Mesothelial cell of epicardium (in vitro differentiated cells): ENCODE measurements around the gene POMC. TPM values are rescaled to one million over a fixed set of nuclear protein-coding genes. Genes with fewer than 3 reads are reported as not detected.
"Not testable (repeated sequence)": the region's sequence is repeated elsewhere in the genome, so short reads cannot be mapped to it uniquely, and the experiment has no call there.

Source experiments
- DNase-seq, 2 experiments: peaks; one replicate each; pipeline ENCODE4 v3.0.0; 2021; ENCODE audit warnings: low spot score in 2 of 2; ENCODE audit not compliant: unreplicated experiment in 2 of 2
- H3K27ac Mint-ChIP-seq: 2 replicates; pipeline ENCODE4 v1.8.0; 2021; ENCODE audit warnings: mixed read lengths
- H3K27me3 Mint-ChIP-seq: 2 replicates; pipeline ENCODE4 v1.8.0; 2021; ENCODE audit warnings: low read depth, mixed read lengths
- H3K36me3 Mint-ChIP-seq: 2 replicates; pipeline ENCODE4 v1.8.0; 2021; ENCODE audit warnings: mixed read lengths
- H3K4me1 Mint-ChIP-seq: 2 replicates; pipeline ENCODE4 v1.8.0; 2021; ENCODE audit warnings: mixed read lengths
- H3K4me3 Mint-ChIP-seq: 2 replicates; pipeline ENCODE4 v1.8.0; 2021; ENCODE audit warnings: mild to moderate bottlenecking, moderate library complexity, mixed read lengths
- H3K9me3 Mint-ChIP-seq: 2 replicates; pipeline ENCODE4 v1.8.0; 2021; ENCODE audit warnings: mixed read lengths
- total RNA-seq: library from RNA; stranded (reverse); gene quantifications from 3 replicates; pipeline ENCODE4 v1.2.1, GENCODE V29; 2021
- TF ChIP-seq, protein P1 (sequence below): fragments of 200-600 bp; sonication (generic); IDR thresholded peaks from one replicate; pipeline ENCODE4 v1.5.0; 2021; ENCODE audit warnings: antibody characterized with exemption; ENCODE audit not compliant: unreplicated experiment

Gene POMC
- total RNA-seq, 1 donor from 2014 or later = not detected

DNA sequence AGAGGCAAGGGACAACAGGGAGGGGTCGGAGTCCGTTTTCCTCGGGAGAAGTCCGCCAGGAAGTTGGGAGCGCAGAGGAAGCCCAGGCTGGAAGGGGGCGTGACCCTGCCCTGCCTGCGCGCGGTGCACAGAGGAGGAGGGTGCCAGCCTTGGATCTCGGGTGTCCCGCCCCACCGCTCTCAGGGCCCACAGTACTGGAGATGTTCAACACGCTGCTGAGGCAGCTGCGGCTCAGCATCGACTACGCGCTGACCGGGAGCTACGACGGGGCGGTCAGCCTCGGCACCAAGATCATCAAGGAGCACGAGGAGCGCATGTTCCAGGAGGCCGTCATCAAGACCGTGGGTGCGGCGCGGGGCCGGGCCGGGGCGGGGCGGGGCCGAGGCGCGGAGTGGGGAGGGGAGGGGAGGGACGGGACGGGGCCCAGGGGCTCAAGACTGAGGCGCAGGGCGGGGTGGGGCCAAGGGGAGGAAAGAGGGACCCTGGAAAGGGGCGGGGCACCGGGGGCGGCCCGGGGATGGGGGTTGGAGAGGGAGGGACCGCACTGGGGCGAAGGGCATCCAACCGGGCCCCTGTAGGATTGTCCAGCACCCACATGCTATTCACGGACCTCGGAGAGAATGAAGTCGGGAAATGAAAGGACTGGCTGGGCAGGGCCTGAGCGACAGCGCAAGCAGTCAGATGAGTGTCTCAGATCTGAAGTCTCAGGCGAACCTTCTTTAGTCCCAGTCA lies 36.6 kb downstream of the POMC start:
- peaks cover 19% of the 10 kb centered on the region for H3K4me1 Mint-ChIP-seq
- H3K4me3 Mint-ChIP-seq = peak overlapping the region; percentile 60
- peak overlapping the region; percentile 87 for H3K27ac Mint-ChIP-seq
- DNase-seq = peak in 1 of 2 experiments; percentile 42
- H3K36me3 Mint-ChIP-seq = peaks cover 8% of the 10 kb centered on the region
- TF ChIP-seq, protein P1, sequence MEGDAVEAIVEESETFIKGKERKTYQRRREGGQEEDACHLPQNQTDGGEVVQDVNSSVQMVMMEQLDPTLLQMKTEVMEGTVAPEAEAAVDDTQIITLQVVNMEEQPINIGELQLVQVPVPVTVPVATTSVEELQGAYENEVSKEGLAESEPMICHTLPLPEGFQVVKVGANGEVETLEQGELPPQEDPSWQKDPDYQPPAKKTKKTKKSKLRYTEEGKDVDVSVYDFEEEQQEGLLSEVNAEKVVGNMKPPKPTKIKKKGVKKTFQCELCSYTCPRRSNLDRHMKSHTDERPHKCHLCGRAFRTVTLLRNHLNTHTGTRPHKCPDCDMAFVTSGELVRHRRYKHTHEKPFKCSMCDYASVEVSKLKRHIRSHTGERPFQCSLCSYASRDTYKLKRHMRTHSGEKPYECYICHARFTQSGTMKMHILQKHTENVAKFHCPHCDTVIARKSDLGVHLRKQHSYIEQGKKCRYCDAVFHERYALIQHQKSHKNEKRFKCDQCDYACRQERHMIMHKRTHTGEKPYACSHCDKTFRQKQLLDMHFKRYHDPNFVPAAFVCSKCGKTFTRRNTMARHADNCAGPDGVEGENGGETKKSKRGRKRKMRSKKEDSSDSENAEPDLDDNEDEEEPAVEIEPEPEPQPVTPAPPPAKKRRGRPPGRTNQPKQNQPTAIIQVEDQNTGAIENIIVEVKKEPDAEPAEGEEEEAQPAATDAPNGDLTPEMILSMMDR = no peak
- H3K9me3 Mint-ChIP-seq = no peaks in the 10 kb centered on the region
- H3K27me3 Mint-ChIP-seq = peaks cover 7% of the 10 kb centered on the region

DNA sequence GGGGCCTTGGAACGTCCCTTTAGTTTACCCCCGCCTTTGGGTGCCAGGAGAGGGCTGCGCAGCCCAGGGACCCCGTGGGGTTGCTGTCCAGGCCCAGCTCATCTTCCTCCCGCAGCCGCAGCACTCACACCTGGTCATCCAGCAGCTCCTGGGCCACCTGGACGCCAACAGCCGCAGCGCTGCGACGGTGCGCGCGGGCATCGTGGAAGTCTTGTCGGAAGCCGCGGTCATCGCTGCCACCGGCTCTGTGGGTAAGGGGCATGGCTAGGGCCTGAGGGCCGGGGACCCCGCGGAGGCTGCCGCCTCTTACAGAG lies 37.2 kb downstream of the POMC start:
- H3K9me3 Mint-ChIP-seq = no peaks in the 10 kb centered on the region
- DNase-seq = no peak
- H3K4me1 Mint-ChIP-seq = peaks cover 19% of the 10 kb centered on the region
- TF ChIP-seq, protein P1 = no peak
- peaks cover 7% of the 10 kb centered on the region for H3K27me3 Mint-ChIP-seq
- H3K27ac Mint-ChIP-seq = no peak overlapping the region
- peak overlapping the region; percentile 60 for H3K4me3 Mint-ChIP-seq
- H3K36me3 Mint-ChIP-seq = peaks cover 8% of the 10 kb centered on the region

DNA sequence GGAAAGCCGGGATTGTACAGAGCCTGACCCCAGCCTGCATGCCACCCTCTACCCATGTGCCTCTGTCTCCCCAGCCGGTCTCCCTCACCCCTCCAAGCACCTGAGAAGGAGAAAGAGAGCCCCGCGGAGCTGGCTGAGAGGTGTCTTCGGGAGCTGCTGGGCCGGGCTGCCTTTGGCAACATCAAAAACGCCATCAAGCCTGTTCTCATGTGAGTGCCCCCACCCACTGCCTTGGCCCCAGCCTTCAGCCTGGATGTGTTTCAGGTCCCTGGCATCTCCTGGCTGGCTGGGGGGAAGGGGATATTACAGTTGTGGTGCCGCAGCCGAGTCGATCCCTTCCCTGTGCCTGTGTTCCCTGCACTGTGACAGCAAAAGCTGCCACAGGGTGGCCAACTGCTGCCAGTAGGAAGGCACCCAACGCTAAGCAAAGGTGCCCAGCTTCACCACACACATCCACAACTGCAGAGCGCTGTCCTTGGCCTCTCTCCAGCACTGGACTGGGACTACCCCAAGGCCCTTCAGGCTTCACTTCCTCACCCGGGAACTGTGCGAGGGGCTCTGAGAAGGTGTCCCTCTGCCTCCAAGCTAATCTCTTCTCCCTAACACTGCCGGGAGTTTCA lies 38.4 kb downstream of the POMC start:
- H3K9me3 Mint-ChIP-seq = no peaks in the 10 kb centered on the region
- no peak for DNase-seq
- H3K4me1 Mint-ChIP-seq = peaks cover 19% of the 10 kb centered on the region
- H3K27me3 Mint-ChIP-seq = peaks cover 7% of the 10 kb centered on the region
- H3K4me3 Mint-ChIP-seq = no peak overlapping the region
- no peak overlapping the region for H3K27ac Mint-ChIP-seq
- peaks cover 3% of the 10 kb centered on the region for H3K36me3 Mint-ChIP-seq
- TF ChIP-seq, protein P1 = no peak

DNA sequence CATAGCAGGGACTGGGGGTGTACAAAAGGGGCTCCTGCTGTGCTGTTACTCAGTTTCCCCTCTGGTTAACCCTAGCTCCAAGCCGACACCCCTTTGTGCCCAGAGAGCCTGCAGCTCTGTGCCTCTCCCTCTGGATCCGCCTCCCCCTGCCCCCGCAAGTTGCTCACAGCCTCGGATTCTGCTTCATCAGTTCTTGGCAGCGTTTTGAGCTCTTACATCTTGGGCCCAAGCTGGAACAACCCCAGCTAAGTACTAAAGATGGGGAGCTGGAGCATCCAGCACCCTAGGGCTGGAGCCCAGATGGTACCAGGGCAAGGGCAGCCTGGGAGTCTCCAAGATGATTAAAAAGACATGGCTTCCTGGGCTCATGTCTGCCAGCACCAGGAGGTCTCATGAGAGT lies 40.7 kb downstream of the POMC start:
- TF ChIP-seq, protein P1 = no peak
- H3K4me3 Mint-ChIP-seq = no peak overlapping the region
- peaks cover 3% of the 10 kb centered on the region for H3K36me3 Mint-ChIP-seq
- no peak overlapping the region for H3K27ac Mint-ChIP-seq
- DNase-seq = no peak
- peaks cover 11% of the 10 kb centered on the region for H3K4me1 Mint-ChIP-seq
- H3K9me3 Mint-ChIP-seq = no peaks in the 10 kb centered on the region
- H3K27me3 Mint-ChIP-seq = peaks cover 7% of the 10 kb centered on the region

DNA sequence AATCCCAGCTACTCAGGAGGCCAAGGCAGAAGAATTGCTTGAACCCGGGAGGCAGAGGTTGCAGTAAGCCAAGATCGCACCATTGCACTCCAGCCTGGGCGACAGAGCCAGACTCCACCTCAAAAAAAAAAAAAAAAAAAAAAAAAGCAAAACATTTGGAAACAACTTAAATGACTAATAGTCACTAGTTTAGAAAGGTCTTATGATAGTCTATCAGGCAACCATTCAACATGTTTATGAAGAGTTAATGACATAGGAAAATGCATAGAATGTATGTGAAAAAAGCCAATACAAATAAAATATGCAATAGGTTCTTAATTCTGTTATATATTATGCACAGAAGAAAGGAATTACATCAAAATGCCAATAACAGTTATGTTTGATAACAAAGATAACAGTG lies 41.3 kb downstream of the POMC start:
- DNase-seq, H3K36me3 Mint-ChIP-seq, H3K4me3 Mint-ChIP-seq, H3K9me3 Mint-ChIP-seq, H3K4me1 Mint-ChIP-seq, H3K27ac Mint-ChIP-seq, H3K27me3 Mint-ChIP-seq: not testable (repeated sequence)

DNA sequence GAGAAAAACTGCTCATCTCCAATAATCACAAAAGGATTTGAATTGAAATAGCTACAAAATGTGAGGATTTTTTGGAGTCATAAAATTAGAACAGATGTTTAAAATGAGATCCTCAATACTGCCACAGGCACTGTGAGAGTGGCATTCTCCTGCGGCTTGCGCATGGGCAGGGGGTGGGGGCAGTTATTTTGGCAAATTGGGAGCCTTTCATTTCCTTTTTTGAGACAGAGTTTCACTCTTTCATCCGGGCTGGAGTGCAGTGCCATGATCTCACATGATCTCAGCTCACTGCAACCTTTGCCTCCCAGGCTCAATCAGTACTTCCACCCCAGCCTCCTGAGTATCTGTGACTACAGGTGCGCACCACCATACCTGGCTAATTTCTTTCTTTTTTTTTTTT lies 42.4 kb downstream of the POMC start:
- Mint-ChIP-seq H3K36me3 (peaks cover 8% of the 10 kb centered on the region), H3K27ac (no peak overlapping the region), H3K4me3 (no peak overlapping the region), H3K4me1 (no peaks in the 10 kb centered on the region), H3K9me3 (no peaks in the 10 kb centered on the region), H3K27me3 (peaks cover 2% of the 10 kb centered on the region)
- TF ChIP-seq, protein P1 = no peak
- no peak for DNase-seq
